Stimulated activated memory B cell treated with anti-CD40 and anti-IgM and Interleukin-4, amounts not matched to agents 10 μg/mL and 1 μg/mL and 100 μg/mL, for 72 hours (primary cell): ENCODE measurements around the gene MTTP.

Experiments used
- ATAC-seq: fragments of 150-1000 bp; cut with Tn5 transposase; 2 replicates; pipeline ENCODE4 v1.10.0; 2021
- H3K27ac Mint-ChIP-seq: one replicate; pipeline ENCODE4 v1.8.0; 2022; ENCODE audit warnings: mild to moderate bottlenecking, mixed read lengths
- H3K27me3 Mint-ChIP-seq: one replicate; pipeline ENCODE4 v1.8.0; 2022; ENCODE audit warnings: mixed read lengths
- H3K36me3 Mint-ChIP-seq: one replicate; pipeline ENCODE4 v1.8.0; 2022; ENCODE audit warnings: mixed read lengths
- H3K4me1 Mint-ChIP-seq: one replicate; pipeline ENCODE4 v1.8.0; 2022; ENCODE audit warnings: mixed read lengths
- H3K4me3 Mint-ChIP-seq: one replicate; pipeline ENCODE4 v1.8.0; 2022; ENCODE audit warnings: mild to moderate bottlenecking, moderate library complexity, mixed read lengths
- H3K9me3 Mint-ChIP-seq: one replicate; pipeline ENCODE4 v1.8.0; 2022; ENCODE audit warnings: mixed read lengths

MTTP gene

DNA sequence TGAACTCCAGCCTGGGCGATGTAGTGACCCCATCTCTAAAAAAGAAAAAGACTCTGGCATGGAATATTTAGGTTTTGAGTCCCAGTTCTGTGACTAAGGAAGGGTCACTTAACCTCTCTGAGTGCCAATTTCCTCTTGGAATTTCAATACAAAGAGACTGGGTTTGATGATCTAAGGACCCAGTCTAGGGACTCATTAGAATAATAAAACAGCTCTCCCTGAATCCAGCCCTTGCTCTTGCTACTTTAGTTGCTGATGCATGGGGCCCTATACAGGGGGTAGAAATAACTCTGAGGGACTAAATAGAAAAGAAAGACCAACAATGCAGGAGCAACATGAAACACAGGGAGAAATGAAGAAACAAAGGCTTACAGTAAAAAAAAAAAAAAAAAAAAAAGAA is 70.4 kb downstream of the MTTP start:
- no peak for ATAC-seq
- no peak overlapping the region for H3K27ac Mint-ChIP-seq
- H3K9me3 Mint-ChIP-seq = no peaks in the 10 kb centered on the region
- H3K4me1 Mint-ChIP-seq = no peaks in the 10 kb centered on the region
- H3K36me3 Mint-ChIP-seq = no peaks in the 10 kb centered on the region
- H3K4me3 Mint-ChIP-seq = no peak overlapping the region
- H3K27me3 Mint-ChIP-seq = peaks cover 9% of the 10 kb centered on the region

DNA sequence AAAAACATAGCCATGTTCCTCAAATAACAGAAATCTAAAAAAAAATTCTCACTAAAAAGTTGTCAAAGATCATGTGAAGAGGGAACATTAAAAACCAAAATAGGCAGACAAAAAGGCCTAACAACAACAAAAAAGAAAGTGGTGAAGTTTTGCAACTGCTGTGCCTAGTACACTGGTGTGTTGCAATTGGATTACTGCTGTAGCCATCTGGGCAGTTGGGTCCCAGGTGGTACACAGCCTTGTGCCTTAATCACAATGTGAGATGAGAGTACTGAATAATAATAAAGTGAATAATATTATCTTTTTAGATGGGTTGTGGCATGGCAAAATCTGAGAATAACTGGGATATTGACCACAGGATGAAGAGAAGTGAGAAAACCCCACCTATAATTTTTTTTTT is 71.0 kb downstream of the MTTP start:
- ATAC-seq = no peak
- Mint-ChIP-seq H3K9me3 (no peaks in the 10 kb centered on the region), H3K36me3 (no peaks in the 10 kb centered on the region), H3K27me3 (peaks cover 4% of the 10 kb centered on the region), H3K4me1 (no peaks in the 10 kb centered on the region), H3K4me3 (no peak overlapping the region), H3K27ac (no peak overlapping the region)

DNA sequence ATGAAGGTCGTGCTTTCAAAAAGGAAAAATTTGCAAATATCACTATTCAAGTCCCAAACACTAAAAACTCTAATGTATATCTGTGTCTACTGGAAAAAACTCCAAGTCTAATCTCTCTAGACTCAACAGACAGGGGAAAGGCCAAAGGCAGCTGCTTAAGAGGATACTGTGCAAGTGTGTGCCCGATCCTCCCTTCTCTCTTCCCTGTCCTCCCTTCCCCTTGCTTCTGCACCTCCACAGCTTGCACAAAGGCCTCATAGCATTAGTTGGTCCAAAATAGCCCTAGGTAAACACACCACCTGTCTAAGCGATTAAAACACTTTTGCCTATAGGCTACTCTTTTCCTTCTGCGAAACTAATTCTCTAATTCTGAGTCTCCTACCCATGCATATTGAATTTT is 72.4 kb downstream of the MTTP start:
- H3K27me3 Mint-ChIP-seq = peaks cover 10% of the 10 kb centered on the region
- no peaks in the 10 kb centered on the region for H3K36me3 Mint-ChIP-seq
- H3K4me1 Mint-ChIP-seq = no peaks in the 10 kb centered on the region

DNA sequence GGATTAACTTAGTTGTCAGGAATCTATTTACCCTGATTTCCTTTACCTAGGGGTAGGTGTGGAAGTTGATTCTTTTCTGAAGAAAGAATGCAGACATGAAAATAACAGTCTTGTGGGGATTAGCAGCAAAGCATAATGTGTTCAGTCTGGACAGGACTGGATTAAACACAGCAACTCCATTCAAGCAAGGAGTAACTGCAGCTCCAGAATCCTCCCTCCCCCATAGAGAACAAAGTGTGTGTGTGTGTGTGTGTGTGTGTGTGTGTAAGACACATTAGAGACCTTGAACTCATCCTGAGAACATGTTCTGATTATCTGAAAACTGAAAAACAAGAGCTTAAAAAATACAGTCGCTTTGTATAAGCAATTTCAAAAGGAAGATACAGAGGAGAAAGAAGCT is 73.7 kb downstream of the MTTP start:
- Mint-ChIP-seq H3K27ac (no peak overlapping the region), H3K36me3 (no peaks in the 10 kb centered on the region), H3K27me3 (peaks cover 10% of the 10 kb centered on the region), H3K9me3 (no peaks in the 10 kb centered on the region), H3K4me1 (no peaks in the 10 kb centered on the region), H3K4me3 (no peak overlapping the region)
- ATAC-seq = no peak

More for the DNA sequence above, 72.4 kb downstream of the MTTP start:
- Mint-ChIP-seq H3K4me3 (no peak overlapping the region), H3K27ac (no peak overlapping the region), H3K9me3 (no peaks in the 10 kb centered on the region)
- no peak for ATAC-seq

DNA sequence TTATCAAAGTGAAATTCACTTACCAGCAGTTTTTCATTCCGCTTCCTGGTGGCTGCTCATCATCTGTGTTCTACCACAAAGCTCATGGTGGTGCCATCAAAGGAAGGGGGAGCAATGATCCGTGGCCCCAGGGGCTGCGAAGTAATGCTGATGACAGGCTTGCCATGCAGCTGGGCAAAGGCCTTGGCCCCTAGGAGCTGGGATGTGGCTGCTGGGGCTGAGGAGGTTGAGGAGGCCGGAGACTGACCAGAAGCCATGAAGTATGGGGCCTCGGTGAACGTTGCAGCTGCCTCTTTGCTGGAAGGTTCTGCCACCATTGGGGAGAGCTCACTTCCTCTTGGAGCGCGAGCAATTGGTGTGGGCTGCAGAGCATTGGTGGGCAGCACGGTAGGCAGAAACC is 74.6 kb downstream of the MTTP start:
- no peaks in the 10 kb centered on the region for H3K36me3 Mint-ChIP-seq
- H3K27ac Mint-ChIP-seq = no peak overlapping the region
- no peak overlapping the region for H3K4me3 Mint-ChIP-seq
- no peak for ATAC-seq
- H3K27me3 Mint-ChIP-seq = peaks cover 10% of the 10 kb centered on the region
- H3K9me3 Mint-ChIP-seq = no peaks in the 10 kb centered on the region
- no peaks in the 10 kb centered on the region for H3K4me1 Mint-ChIP-seq

DNA sequence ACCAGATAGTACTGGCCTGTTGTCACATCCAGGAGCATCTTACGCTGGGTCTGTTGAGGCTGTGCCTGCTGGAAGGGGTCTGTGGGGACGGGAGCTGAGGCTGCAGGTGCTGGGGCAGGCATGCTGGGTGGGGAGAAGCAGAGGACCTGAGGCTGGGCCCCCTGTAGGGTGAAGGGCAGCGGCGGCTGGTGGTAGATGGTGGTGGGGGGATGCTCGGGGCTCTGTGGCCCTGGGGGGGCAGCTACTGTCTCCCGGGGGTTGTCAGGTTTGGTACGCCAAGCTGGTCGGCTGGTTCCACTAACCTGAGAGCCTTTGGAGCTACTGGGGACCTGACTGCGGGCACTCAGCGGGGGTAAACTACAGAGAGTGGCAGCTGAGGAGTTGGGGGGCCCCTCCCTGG is 75.2 kb downstream of the MTTP start:
- Mint-ChIP-seq H3K4me3 (no peak overlapping the region), H3K4me1 (no peaks in the 10 kb centered on the region), H3K27me3 (peaks cover 10% of the 10 kb centered on the region), H3K9me3 (no peaks in the 10 kb centered on the region), H3K27ac (no peak overlapping the region), H3K36me3 (no peaks in the 10 kb centered on the region)
- ATAC-seq = peak; percentile 20

DNA sequence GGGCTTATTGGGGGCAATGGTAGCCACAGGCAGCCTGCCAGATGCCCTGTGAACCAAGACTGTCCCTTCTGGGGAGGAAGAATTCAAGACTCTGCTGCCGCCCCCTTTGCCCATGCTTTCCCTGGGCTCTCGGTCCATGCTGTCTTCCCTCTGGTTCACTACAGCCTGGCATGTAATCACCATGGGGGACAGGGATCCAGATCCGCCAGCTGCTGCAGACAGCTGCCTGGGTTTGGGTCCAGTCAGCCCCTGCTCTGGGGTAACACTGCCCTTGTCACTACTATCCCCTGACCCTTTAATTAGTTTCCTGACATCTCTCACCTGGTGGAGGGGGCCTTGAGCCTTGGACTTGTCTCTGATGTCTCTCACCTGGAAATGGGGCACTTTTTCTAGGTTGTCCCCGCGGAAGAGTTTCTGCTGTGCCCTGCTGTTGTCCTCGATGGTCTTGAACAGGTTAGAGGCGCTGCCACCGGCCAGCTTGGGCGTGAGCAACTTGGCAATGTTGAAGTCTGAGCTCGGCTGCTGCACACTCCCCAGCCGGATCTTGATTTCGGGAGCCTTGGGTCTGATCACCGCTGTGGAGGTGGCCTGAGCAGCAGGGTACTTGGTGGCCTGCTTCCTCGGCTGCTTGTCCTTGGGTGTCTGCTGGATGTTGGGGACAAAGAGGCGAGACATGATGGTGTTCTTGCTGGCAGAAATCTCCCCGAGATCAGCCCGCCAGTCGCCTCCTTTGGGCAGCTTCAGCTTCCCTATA is 76.6 kb downstream of the MTTP start:
- Mint-ChIP-seq H3K4me1 (no peaks in the 10 kb centered on the region), H3K27me3 (peaks cover 10% of the 10 kb centered on the region), H3K9me3 (no peaks in the 10 kb centered on the region), H3K27ac (no peak overlapping the region), H3K4me3 (no peak overlapping the region), H3K36me3 (no peaks in the 10 kb centered on the region)
- ATAC-seq = no peak

DNA sequence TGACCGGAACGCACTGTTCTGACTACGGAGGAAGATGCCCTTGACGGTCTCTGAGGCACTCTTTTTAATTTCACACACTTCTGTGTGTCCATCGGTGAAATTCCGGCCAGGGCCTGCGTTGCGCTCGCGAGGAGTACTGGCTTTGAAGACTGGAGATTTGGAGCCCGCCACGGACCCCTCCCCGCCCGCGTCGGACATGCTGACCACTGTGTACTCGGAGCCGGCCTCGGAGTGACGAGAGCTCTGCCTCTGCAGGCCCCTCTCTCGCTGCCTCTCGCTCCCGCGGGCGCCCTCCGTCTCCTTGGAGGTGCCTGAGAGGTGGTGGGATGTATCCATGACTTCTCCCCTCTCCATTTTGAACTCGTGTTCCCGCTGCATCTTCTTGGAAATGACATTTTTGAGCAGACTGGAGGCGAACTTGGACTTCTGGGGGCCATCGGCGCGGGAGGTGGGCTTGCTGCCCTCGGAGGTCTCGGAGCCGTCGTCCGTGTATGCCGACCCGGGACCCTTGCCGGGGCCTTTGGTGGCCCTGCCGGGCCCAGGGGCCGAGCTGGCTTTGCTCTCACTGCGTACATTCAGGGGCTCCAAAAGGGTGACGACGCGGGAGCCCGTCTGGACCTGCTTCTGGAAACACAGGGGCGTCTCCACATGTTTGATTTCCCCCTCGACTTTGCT is 77.3 kb downstream of the MTTP start:
- Mint-ChIP-seq H3K36me3 (no peaks in the 10 kb centered on the region), H3K4me1 (no peaks in the 10 kb centered on the region), H3K4me3 (no peak overlapping the region), H3K9me3 (no peaks in the 10 kb centered on the region), H3K27me3 (peaks cover 10% of the 10 kb centered on the region), H3K27ac (no peak overlapping the region)
- no peak for ATAC-seq

DNA sequence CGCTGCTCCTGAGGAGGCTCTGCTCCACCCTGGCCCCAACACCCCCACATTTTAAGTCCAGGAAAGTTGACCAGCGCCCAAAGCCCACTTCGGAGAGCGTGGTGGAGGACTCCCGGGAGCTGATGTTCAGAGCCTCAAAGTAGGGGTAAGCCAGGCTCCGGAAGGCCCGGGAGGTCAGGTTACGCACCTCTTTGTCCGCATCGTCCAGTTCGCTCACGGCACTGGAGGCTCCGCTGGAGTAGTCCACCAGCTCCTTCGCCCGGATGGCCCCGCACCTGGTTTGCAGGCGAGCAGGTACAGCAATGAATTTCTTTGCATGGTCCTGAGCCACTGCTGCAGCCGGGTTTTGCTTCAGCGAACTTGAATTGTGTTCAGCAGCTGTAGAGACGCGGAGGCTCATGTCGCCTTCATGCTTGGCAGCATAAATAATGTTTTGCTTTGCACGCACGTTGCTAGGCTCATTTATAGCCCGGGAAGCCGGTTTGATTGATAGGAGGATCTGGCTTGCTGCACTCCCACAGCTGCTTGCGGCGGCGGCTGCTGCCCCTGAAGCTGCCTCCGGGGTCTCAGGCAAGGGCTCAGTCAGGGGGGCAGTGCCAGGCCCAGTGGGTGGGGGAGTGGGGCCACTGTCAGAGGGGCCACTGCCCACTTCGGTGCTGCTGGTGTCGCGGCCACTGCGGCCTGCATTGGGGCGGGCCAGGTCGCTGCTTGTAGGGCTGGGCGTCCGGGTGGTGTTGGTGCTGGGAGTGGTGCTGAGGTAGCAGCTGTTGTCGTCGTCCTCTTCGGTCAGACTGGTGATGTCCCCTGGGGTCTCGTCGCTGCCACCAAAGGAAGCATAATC is 78.2 kb downstream of the MTTP start:
- Mint-ChIP-seq H3K27me3 (peaks cover 10% of the 10 kb centered on the region), H3K4me1 (no peaks in the 10 kb centered on the region), H3K36me3 (no peaks in the 10 kb centered on the region), H3K4me3 (no peak overlapping the region), H3K27ac (no peak overlapping the region), H3K9me3 (no peaks in the 10 kb centered on the region)
- no peak for ATAC-seq

DNA sequence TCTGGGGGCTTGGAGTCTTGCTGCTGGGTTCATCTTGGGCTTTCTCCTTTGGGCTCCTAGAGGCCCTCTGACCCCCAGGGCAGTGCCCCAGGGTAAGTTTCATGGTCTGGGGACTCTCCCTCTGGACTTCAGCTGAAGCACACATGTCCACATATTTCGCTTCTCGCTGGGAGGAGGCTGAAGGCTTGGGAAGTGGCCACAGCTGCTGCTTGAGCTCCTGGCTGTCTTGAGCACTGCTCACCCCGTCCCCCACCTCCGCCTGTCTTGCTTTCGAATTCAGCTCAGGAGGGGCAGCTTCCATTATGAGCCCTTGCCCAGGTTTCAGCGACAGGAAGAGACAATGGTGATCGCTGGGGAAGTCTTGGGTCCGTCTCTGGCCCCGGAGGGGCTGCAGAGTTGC is 79.3 kb downstream of the MTTP start:
- Mint-ChIP-seq H3K36me3 (no peaks in the 10 kb centered on the region), H3K27me3 (peaks cover 10% of the 10 kb centered on the region), H3K9me3 (no peaks in the 10 kb centered on the region), H3K4me3 (no peak overlapping the region), H3K27ac (no peak overlapping the region), H3K4me1 (no peaks in the 10 kb centered on the region)
- no peak for ATAC-seq

DNA sequence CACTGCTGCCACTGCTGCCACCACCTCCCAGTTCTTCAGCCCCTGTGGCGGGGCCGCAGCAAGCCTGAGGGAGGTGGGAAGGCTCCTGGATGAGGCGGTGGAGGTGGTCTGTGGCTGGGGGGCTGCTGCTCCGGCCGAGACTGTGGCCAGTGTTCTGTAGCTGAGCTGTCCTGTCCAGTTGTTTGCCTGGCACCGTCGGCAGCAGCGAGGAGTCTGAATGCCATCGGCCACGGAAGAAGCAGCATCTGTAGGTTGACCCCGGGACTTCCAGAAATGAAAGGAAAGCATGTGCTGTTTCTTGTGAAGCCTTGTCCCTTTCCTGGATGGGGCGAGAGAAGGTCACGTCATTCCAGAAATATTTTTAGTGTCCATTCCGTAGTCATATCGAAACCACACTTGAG is 79.7 kb downstream of the MTTP start:
- H3K4me3 Mint-ChIP-seq = no peak overlapping the region
- H3K9me3 Mint-ChIP-seq = no peaks in the 10 kb centered on the region
- H3K27me3 Mint-ChIP-seq = peaks cover 10% of the 10 kb centered on the region
- no peak for ATAC-seq
- H3K36me3 Mint-ChIP-seq = no peaks in the 10 kb centered on the region
- H3K27ac Mint-ChIP-seq = no peak overlapping the region
- no peaks in the 10 kb centered on the region for H3K4me1 Mint-ChIP-seq

DNA sequence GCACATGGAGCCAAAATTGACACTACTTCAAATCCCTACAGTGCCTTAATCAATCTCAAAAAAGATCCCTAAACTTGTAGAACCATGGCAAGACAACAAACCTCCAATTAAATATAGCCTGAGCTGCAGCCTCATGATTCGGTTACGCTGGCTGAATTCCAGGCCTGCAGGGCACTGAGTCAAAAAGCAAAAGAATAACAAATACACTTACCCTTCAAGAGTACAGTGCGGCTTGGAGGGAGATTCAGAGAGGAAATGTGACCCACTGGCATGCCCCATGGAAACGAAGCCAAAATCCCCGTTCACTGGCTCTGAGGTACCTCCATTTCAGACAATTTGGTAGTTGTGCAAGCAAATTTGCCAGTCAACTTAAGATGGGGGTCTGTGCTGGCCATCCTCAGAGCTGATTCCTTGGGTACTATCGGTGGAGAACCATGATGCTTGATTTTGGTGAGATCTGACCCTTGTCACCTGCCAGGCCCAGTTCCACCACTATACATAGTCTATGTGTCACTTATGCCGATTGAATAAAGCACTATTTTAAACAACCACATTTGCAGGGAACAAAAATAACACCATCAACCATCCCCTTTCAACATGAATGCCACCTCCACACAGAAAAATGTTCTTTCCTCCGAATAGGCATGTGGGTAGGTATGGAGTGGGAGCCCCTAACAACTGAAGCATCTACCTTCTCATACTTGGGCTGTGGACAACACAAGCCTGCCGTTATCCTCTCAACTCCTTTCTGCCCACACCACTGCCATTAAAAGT is 80.9 kb downstream of the MTTP start:
- no peak for ATAC-seq
- no peak overlapping the region for H3K4me3 Mint-ChIP-seq
- H3K36me3 Mint-ChIP-seq = no peaks in the 10 kb centered on the region
- peaks cover 10% of the 10 kb centered on the region for H3K27me3 Mint-ChIP-seq
- H3K27ac Mint-ChIP-seq = no peak overlapping the region
- no peaks in the 10 kb centered on the region for H3K9me3 Mint-ChIP-seq
- H3K4me1 Mint-ChIP-seq = no peaks in the 10 kb centered on the region

DNA sequence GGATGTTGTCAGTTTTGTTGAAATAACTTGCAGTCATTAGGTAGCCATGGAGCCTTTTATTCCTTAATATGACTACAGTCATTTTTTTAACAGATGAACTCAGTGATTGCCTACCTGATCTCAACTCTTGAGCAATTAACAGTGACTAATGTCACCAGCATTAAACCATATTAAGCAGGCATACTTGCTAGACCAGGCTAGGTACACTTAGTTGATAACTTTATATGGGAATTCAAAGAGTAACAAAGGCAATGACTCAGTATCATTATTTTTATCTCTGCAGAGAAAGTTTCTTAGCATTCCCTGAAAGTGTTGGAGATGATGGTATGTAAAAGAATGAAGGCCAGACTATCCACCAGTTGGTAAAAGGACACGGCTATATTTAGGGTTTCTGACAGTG is 83.2 kb downstream of the MTTP start, which contains the start of gene C4orf54:
Gene C4orf54, minus strand, starts transcription at position 31 of the 400 bp plus-strand sequence. CDS start 3,180 bp downstream, outside the sequence.
- Mint-ChIP-seq H3K27me3 (peaks cover 8% of the 10 kb centered on the region), H3K4me3 (no peak within 1 kb of the TSS), H3K9me3 (no peaks in the 10 kb centered on the region), H3K27ac (no peak within 1 kb of the TSS), H3K4me1 (no peaks in the 10 kb centered on the region), H3K36me3 (no peaks in the 10 kb centered on the region)
- no peak for ATAC-seq

DNA sequence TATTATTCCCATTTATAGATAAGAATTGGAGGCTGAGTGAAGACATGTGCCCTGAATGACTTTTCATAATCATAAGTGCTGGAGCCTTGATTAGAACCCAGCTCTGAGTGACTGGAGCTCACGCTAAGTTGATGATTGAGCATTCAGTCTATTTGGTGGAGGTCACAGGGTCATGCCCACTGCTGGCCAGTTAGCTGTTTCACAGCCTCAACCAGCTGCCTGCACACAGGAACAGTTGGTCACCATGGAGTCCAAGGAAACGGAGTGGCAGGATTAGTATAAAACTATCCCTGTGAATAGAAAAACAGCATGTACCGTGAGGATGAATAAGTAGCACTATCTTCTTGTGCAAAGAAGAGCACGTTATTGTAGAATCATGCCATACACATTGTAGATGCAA is 84.0 kb downstream of the MTTP start:
- H3K36me3 Mint-ChIP-seq = no peaks in the 10 kb centered on the region
- no peak for ATAC-seq
- no peaks in the 10 kb centered on the region for H3K9me3 Mint-ChIP-seq
- H3K27ac Mint-ChIP-seq = no peak overlapping the region
- H3K27me3 Mint-ChIP-seq = peaks cover 17% of the 10 kb centered on the region
- H3K4me3 Mint-ChIP-seq = no peak overlapping the region
- H3K4me1 Mint-ChIP-seq = no peaks in the 10 kb centered on the region

DNA sequence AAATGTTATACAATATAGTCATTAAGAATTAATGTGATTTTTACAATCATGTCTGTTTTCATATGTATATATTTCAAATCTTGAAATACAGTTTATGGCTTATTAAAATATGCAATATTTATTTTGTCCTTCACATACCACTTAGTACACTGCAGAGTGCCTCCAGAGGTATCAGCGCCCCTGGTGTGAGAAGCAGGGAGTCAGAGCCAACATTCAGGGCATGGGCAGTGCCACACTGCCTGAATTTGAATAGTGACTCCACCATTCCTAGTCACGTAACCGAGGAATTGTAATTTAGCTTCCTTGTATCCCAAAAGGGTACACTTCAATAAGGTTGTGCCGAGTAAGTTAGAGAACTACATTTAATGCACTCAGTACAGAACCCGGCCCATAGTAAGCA is 87.3 kb downstream of the MTTP start:
- no peak overlapping the region for H3K27ac Mint-ChIP-seq
- no peak for ATAC-seq
- H3K36me3 Mint-ChIP-seq = no peaks in the 10 kb centered on the region
- no peak overlapping the region for H3K4me3 Mint-ChIP-seq
- peaks cover 22% of the 10 kb centered on the region for H3K27me3 Mint-ChIP-seq
- no peaks in the 10 kb centered on the region for H3K4me1 Mint-ChIP-seq
- no peaks in the 10 kb centered on the region for H3K9me3 Mint-ChIP-seq
